ENCODE data around the gene COQ7.

Gene COQ7

GRCh38 chr16:19086322-19087199, 19.1 kb downstream of the COQ7 start:
- DNase-seq (ENCODE audit: low read depth in 2 of 2): peak; percentile 34 to 50

GRCh38 chr16:19088341-19088916, 21.0 kb downstream of the COQ7 start:
- no peak for DNase-seq (ENCODE audit: low read depth in 2 of 2)

GRCh38 chr16:19089410-19089955, 22.1 kb downstream of the COQ7 start:
- DNase-seq (ENCODE audit: low read depth in 2 of 2): no peak

- DNase-seq (ENCODE audit: low read depth in 2 of 2): no peak
These were observed 23.5 kb downstream of the COQ7 start for GRCh38 chr16:19090916-19091315.

GRCh38 chr16:19092653-19093410, 25.4 kb downstream of the COQ7 start:
- DNase-seq (ENCODE audit: low read depth in 2 of 2): no peak

GRCh38 chr16:19093631-19094541, 26.5 kb downstream of the COQ7 start:
- no peak for DNase-seq (ENCODE audit: low read depth in 2 of 2)

GRCh38 chr16:19094542-19095365, 27.3 kb downstream of the COQ7 start:
- no peak for DNase-seq (ENCODE audit: low read depth in 2 of 2)

- no peak for DNase-seq (ENCODE audit: low read depth in 2 of 2)
These were observed 28.2 kb downstream of the COQ7 start for GRCh38 chr16:19095654-19096053.

- no peak for DNase-seq (ENCODE audit: low read depth in 2 of 2)
These were observed 30.8 kb downstream of the COQ7 start for GRCh38 chr16:19098173-19098572.

GRCh38 chr16:19102187-19102872, 34.9 kb downstream of the COQ7 start:
- DNase-seq (ENCODE audit: low read depth in 2 of 2): no peak

GRCh38 chr16:19104607-19105006, 37.2 kb downstream of the COQ7 start:
- DNase-seq (ENCODE audit: low read depth in 2 of 2): no peak

GRCh38 chr16:19105131-19105530, 37.7 kb downstream of the COQ7 start:
- DNase-seq (ENCODE audit: low read depth in 2 of 2): no peak

- DNase-seq (ENCODE audit: low read depth in 2 of 2): no peak
These were observed 38.6 kb downstream of the COQ7 start for GRCh38 chr16:19105891-19106624.

GRCh38 chr16:19106625-19107020, 39.2 kb downstream of the COQ7 start:
- DNase-seq (ENCODE audit: low read depth in 2 of 2): no peak

GRCh38 chr16:19108409-19109287, 41.2 kb downstream of the COQ7 start:
- DNase-seq (ENCODE audit: low read depth in 2 of 2): no peak

GRCh38 chr16:19109288-19109664, 41.9 kb downstream of the COQ7 start:
- no peak for DNase-seq (ENCODE audit: low read depth in 2 of 2)

GRCh38 chr16:19110537-19111360, 43.3 kb downstream of the COQ7 start:
- no peak for DNase-seq (ENCODE audit: low read depth in 2 of 2)

All from stimulated activated CD8-positive, alpha-beta memory T cell treated with anti-CD3 and anti-CD28 coated beads, Interleukin-15, amount 100 ng/mL, for 4 hours (primary cell).